CD4-positive, alpha-beta T cell treated with Interferon gamma for 1 hour (primary cell): ENCODE measurements around the gene GUK1.
A peak's percentile ranks its signal among the peaks of the same experiment; 100 is the strongest.

Source experiments
- DNase-seq: peaks from one replicate; pipeline ENCODE4 v3.0.0-alpha.2; 2020

The GUK1 gene

DNA sequence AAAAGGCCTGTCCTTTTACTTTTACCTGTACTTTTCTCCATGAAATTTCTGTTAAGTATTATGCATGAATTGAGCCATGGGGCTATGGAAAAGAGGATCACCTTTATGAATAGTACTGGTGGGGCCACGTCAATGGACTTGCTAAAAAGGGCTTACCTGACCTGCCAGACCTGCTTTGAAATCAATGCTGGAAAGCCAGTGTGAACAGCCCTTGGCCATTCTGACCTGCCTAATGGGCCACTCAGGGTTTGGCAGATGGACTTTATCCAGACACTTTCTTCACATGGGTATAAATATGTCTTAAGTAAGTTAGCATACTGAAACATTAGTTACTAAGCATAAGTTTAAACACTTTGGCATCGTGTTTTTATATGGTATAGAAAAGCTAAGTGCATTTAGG lies 8.3 kb upstream of the GUK1 start:
- DNase-seq = no peak

DNA sequence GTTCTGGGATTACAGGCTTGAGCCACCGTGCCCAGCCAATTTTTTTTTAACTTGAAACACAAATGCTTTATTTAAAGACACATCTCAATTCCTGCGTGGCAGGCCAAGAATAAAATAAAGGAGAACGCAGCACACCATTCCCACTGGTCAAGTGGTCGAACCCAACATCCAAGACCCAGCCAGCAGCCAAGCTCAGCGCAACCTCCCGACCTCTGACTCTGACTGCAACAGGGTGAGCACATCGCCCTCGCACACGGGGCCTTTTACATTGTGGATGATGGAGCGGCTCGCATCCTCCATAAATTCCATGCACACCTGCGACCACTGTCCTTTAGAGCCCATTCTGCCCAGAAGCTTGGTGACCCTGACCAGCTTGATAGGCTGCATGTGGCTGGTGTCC lies 5.5 kb upstream of the GUK1 start:
- DNase-seq = no peak

DNA sequence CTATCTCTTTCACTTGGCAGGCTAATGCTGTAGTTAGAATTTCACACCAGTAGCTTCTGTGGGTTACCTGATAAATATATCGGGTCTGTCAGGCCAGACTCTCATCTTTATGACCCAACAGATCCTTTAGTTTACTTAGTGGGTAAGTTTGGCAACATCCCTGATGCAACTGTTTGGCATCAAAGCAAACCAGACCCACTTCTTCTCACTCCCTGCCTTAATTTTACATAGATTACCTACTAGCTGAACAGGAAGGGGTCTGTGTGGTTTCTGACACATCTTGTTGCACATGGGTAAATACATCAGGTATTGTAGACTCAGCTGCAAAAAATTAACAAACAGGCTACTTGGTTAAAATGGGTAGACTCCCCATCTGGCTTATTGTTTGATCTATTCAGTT lies 3.2 kb upstream of the GUK1 start:
- DNase-seq = no peak

DNA sequence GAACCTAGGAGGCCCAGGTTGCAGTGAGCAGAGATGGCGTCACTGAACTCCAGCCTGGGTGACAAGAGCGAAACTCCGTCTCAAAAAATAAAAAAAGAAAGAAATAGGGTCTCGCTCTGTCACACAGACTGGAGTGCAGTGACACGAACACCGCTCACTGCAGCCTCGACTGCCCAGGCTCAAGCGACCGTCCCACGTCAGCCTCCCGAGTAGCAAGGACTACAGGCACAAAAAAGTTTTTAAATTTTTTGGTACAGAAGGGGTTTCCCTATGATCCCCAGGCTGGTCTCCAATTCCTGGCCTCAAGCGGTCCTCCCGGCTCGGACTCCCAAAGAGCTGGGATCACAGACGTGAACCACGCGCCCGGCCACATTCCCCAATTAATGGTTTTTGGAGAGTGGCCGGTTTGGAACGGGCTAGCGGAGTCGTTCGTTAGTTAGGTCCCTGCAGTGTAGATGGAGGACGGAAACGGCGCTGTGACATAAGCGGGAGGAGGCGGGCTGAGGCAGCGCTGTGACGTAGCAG lies 611 bp upstream of the GUK1 start:
- no peak for DNase-seq

DNA sequence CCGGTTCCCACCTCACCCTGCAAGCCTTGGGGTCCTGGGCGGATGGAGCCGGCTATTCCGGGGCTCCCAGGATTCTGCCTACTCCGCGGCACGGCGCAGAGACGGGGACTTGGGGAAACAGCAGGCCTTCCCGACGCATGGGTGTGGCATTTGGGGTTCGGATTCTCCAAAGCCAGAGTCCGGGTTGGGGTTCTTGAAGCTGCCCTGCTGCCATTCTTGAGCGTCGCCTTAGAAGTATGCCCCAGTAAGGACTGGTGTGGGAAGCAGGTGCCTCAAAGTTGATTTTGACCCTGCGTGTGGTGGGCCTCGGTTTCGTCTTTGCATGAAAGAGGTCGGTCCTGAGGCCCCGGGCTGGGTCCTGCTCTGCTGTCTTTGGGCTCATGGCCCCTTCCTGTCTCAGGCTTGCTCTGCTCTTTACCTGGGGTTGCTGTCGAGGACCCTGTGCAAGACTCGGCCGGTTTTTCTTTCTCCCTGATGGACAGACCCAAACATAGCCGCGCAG lies 696 bp downstream of the GUK1 start:
- DNase-seq = no peak

DNA sequence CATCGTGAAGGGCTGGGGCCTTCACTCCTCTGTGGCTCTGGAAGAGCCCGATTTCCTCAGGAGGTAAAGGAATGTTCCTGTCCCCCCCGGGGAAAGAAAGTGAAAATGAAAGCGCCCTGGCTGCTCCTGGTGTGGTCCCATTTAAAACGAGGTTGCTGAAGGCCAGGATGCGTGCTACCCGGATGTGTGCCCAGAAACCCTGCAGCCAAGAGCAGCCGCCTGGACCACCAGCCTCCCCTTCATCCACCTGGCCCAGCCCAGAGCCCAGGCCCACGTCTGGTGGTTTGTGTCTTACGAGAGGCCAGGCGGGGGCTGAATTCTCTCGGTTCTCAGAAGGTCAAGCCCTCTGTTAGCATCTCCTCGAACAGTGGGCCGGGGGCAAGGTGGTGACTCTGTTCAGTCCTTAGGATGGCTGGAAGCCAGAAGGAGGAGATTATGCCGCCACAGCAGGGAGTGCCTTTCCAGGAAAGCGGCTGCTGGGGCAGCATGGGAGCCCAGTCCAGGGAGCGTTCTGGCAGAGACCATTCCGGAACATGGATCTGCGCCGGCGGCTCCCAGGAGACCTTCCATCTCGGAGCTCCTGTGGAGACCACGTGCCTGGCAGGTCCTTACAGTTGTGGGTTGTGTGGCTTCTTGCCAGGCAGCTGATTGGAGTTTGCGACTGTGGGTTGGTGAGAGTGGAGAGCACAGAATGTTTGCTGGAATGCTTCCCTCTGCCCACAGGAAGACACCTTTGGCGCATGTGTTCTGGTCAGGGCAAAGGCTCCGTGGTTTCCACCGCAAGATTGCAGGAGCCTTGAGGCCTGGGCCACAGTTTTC lies 1.4 kb downstream of the GUK1 start:
- DNase-seq = no peak

DNA sequence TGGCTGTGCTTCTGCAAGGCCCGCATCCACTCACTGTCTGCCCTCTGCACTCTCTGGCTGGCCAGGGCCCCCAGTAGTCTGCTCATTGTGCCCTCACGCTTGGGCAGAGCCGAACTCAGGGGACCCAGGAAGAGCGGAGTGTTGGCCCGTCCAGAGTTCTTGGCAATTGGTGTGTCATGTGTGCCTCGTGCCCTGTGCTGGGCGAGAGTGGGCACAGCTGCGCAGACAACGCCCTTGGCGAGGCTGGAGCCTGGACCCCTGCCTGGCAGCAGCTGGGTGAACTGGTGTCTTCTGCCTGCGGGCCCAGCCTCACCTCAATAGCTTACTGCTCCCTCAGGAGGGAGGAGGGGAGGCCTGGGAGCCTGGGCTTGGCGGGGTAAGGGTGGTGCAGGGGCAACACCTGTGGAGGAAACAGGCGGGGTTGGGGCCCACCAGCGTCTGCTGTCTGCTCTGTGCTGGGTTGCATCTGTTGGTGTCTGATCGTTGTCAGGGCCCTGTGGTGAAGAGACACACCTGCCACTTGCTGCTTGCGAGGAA lies 2.1 kb downstream of the GUK1 start:
- DNase-seq = peak; percentile 34

DNA sequence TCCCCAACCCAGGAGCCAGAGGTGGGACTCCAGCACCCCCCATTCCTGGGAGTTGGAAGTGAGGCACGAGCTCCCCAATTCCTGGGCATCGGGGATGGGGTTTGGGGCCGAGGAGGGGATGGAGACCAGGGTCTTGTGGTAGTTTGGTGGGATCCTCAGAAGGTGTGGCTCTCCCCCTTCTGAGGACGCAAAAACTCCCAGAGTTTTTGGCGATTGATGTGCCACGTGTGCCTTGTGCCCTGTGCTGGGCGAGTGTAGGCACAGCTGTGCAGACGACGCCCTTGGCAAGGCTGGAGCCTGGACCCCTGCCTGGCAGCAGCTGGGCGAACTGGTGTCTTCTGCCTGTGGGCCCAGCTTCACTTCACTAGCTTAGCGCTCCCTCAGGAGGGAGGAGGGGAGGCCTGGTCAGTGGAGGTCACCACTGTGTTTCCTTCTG lies 2.6 kb downstream of the GUK1 start:
- DNase-seq = no peak

DNA sequence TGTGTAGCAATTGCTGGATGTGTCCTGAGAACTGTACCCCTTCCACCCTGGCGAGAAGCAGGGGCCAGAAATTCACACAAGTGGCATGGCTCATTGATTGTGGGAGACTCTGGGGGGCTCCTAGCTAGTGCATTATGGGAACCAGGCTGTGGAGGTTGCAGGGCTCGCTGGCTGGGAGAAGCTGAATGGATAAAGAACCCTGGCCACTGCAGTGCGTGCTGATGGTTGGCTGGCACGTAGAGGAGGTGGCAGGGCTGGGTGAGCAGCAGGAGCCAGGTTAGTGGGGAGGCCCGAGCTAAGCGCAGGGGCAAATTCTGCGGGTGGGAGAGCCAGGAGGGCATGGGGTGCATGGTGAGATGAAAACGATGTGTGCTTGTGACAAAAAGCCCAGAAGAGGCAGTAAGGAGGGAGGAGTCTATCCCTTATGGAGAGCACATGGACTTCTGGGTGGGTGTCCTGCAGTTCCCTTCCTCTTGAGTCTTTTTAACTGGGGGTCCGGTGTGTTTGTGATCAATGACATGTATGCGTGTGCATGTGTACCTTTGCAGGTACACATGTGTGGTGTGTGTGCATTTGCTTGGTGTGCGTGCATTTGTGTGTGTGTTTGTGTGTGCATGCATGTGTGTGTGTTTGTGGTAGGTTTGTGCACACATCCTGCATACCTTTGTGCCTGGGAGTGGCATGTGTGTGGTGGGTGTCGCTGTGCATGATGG lies 3.6 kb downstream of the GUK1 start:
- no peak for DNase-seq

DNA sequence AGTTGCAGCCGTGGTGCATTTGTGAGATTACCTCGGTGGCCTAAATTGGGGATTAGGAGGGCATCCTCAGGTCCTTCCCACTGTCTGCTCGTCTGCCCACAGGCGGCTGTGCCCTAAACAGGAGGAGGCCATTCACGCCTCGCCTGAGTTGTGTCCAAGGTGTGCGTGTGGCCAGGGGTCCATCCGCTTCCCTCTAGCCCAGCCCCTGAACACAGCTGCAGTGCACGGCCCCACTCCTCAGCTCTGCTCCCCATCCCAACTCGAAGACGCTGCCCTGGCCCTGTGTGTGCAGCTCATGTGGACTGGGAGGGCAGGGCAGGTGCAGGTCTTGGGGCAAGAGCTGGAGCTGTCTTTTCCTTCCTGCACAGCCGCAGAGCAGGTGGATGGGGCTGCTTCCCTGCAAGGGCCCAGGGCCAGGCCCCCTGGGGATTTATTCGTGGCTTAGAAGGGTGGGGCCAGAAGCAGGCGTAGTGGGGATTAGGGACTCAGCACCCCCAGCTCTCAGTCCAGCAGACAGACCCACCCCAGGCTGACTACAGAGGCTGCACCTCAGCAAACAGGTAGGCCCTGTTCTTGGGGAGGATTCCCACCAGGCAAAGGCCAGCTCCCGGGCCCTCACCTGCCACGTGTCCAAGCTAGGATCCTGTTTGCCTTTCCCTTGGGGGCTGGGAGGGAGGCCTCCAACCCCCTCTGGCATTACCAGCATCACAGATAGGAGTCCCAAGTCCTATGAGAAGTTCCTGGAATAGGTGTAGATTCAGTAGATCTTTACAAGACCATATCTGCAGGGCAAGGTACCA lies 4.3 kb downstream of the GUK1 start:
- DNase-seq = no peak

DNA sequence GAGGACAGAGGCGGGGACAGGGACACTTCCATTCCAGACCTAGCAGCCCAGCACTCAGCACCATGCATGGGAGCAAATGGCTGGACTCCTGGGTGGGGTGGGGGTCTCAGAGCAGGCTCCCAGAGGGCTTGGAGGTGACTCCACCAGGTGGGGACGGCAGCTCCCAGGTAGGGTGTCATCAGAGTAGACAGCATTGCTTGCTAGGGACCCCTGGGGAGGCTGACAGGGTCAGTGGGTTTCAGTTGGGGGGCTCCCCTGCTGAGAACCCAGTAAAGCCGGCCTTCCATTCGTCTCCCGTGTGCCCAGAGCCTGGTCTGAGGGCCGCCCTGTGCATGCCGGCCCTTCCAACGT lies 4.9 kb downstream of the GUK1 start:
- DNase-seq = no peak

DNA sequence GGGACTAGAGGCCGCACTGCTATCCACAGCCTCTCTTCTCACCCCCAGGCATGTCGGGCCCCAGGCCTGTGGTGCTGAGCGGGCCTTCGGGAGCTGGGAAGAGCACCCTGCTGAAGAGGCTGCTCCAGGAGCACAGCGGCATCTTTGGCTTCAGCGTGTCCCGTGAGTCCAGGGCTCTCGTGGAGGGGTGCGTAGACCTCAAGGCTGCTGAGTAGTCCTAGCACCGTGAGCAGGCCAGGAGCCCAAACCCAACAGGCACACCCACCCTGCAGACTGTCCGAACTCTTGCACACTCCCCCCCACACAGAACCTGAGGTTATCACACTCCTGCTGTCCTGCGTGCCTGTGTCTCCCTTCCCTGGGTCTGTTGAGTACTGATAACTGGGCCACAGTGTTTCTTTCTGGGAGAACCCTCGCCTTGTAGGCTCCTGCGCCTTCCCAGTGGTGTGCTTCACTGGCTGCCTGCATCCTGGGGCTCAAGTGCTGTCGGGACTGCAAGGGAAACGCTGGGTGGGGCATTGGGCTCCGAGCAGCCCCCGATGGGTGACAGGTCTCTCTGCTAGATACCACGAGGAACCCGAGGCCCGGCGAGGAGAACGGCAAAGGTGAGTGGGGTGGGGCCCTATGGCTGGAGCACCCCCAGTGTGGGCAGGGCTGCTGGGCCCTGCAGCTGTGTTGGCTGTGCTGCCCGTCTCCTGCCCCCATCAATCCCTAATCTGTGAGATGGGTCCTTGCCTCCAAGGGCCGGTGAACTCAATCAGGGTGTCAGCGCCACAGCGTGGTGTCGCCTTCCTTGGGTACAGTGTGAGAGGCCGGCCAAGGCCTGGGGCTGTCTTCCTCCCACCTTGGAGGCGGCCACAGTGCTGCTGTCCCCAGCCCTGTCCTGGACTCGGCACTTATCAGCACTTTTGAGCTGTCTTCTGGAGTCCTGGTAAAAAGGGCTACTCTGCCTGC lies 5.7 kb downstream of the GUK1 start:
- DNase-seq = no peak

DNA sequence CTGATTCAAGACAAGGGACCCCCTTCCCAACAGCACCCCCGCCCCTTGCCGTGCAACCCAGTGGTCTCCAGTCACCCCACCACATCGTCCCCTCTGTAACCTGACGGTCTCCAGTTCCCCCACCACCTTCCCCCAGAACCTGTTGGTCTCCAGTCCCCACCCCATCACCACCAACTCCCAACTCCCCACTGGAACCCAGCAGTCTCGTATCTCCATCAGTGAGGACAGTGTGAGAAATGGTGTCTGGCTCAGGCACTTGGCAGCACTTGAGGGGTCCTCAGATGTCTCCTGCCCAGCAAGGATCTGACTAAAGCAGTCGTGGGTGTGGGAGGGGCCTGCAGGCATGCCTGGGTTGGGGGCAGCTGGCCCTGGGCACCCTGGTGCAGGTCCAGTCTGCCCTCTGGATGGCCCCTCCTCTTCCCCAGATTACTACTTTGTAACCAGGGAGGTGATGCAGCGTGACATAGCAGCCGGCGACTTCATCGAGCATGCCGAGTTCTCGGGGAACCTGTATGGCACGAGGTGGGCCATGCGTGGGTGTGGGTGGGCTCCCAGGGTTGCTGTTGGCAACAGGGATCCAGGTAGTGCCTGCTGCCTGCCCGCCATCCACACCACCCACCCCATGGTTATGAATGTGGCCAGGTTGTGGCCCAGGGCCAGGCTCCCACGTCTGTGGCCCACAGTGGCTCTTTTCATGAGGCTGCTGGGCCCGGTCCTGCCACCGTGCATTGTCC lies 6.5 kb downstream of the GUK1 start:
- DNase-seq = no peak

DNA sequence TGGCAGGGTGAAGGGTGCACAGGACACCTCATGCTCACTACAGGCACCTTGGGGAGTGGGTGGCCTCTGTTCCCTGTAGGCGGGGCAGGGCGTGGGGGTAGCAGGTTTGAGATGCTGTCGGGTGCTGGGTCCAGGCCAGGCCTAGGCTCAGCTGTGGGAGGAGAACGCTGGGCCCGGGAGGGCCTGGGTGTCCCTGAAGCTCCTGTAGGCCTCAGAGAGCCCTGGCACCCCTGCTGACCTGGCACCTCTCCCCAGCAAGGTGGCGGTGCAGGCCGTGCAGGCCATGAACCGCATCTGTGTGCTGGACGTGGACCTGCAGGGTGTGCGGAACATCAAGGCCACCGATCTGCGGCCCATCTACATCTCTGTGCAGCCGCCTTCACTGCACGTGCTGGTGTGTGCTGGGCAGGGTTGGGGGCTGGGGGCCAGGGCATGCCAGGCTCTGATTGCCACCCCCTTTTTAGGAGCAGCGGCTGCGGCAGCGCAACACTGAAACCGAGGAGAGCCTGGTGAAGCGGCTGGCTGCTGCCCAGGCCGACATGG lies 7.1 kb downstream of the GUK1 start:
- no peak for DNase-seq

DNA sequence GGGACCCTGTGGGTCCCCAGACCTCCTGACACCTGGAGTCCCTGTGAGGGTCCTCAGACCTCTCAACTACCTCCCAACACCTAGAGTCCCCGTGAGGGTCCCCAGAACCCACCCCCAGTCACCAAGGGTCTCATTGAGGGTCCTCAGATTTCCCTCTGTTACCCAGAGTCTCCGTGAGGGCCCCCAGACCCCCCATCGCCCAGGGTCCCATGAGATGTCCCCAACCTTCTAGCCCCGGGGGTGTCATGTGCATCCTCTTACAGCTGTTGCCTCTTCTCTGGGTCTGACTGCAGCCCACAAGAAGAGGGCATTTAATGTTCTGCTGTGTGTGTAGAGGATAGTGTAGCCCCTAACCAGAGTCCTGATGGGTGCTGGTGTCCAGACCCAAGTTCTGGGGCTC lies 7.7 kb downstream of the GUK1 start:
- DNase-seq = no peak

DNA sequence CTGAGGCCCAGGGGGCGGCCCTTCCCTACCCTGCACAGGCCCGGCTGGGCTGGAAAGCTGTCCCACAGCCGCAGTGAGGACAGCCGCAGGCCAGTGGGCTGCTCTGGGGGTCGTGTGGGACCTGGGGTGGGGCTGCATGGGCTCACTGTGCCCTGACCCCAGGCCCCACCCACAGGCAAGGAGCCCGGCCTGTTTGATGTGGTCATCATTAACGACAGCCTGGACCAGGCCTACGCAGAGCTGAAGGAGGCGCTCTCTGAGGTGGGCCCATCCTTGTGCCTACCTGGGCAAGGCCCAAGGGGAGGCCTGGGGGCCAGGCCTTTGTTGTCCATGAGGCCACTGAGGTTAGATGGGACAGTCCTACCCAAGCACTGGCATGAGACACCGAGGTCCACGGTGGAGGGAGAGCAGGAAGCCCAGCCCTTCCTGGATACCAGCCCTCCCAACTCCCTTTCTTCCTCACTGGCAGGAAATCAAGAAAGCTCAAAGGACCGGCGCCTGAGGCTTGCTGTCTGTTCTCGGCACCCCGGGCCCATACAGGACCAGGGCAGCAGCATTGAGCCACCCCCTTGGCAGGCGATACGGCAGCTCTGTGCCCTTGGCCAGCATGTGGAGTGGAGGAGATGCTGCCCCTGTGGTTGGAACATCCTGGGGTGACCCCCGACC lies 8.2 kb downstream of the GUK1 start:
- no peak for DNase-seq

DNA sequence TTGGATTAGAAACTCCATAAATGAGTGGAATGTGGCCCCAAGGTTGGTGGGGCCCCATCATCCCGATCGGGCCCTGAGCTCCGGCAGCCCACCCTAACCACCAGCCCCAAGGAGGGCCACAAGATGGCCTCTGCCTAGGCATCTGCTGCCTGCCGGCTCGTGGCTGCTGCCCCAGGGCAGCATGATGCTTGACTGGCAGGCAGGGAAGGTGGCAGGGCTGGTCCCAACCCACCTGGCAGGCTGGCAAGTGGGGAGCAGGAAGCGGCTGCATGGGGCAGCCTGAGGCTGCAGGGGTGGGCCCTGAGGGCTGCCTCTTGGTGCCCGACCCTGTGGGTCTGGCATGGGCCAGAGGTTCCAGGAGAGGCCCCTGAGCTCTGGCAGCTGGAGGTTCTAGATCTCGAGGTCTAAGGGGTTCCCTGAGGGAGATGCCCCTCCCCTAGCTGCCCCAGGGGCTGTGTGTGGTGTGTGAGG lies 8.9 kb downstream of the GUK1 start:
- DNase-seq = no peak

DNA sequence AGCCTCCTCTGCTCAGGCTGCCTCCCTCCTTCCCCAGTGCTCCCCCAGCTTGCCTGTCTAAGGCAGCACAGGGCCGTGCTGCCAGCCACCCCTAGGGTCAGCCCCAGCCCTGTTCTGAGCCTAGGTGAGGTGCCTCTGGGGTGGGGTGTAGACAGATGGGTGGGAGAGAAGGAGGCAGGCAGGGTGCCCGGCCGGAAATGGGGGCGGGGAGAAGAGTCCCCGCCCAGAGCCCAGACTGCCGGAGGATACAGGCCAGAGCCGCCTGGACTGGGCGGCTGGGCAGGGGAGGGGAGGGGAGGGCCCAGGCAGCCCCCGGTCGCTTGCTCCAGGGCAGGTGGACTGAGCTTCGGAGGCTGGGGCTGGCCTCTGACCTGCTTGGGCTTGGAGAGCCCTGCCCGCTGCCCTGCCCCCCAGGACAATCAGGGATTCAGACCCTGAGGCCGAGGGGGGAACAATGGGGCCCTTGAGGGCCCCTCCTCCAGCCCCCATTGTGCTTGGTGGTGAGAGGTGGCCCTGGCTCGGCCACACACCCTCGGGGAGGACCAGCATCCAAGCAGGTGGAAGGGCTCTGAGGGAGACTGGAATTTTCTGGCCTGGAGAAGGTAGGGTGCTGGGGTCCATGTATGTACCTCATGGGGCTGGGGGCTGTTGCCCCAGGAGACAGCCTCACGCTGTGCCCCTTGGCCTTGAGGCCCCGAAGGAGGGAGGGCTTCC lies 9.5 kb downstream of the GUK1 start, which contains the start of gene GJC2:
Gene GJC2, plus strand, starts transcription at position 525 of the 714 bp plus-strand sequence. CDS start 7,829 bp downstream, outside the sequence.
- DNase-seq = no peak

DNA sequence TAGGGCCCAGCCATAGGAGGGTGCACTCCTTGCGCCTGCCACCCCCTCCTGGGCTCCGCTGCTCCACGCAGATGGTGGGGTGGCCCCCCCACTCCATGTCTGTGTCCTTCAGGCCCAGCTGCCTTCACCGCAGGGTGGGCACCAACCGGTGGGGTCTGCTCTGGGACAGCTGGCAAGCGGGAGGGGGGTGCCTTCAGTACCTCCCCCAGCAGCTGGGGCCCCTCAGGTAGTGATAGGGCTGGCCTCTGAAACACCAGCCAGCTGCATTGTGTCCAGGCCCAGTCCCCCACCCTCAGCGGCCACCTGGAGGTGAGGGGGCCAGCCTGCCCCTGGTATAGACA lies 10.0 kb downstream of the GUK1 start:
- DNase-seq = no peak
